ENCODE measurements around the gene HLCS. TPM values are rescaled to one million over a fixed set of nuclear protein-coding genes. Genes with fewer than 3 reads are reported as not detected.

Gene HLCS
- total RNA-seq, 6 experiments from 2014 or later: 12.6 to 19.1 (median 16.0) TPM

DNA sequence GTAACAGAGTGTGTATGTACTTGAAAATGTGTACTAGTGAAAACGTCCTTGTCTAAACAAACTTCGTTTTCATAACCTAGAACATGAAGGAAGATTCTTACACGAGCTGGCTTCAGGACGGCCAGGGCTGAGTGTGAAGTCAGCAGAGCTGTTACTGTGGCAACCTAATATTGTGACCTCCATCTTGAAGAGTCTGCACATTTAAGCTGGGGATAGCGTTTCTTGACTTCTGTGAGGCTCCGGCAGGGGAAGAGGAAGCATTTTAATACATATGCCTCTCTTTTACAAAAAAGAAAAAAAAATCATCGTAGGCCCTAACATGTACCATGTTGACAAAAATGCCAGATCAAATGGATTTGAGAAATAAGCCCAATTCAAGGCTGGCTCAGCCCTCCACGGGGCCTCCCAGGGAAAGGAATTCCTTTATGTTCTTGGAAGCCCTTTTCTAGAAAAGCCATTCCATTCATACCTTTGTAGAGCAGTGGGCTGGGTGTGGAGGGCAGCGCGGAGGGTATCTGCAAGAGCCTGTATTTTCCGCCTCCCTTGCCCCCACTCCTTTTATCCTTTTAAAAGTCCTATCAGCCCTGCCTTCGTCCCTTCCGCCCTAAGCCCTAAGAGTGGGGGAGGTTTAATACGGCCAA is 216.4 kb downstream of the HLCS start:
- WGBS (ENCODE audit: insufficient coverage, low coverage, low lambda C conversion rate, missing lambda C conversion rate): 90% methylated on average over 14 of the region's 14 CpGs
- H3K36me3 ChIP-seq: no peaks in the 10 kb centered on the region
- TF ChIP-seq, protein P1, sequence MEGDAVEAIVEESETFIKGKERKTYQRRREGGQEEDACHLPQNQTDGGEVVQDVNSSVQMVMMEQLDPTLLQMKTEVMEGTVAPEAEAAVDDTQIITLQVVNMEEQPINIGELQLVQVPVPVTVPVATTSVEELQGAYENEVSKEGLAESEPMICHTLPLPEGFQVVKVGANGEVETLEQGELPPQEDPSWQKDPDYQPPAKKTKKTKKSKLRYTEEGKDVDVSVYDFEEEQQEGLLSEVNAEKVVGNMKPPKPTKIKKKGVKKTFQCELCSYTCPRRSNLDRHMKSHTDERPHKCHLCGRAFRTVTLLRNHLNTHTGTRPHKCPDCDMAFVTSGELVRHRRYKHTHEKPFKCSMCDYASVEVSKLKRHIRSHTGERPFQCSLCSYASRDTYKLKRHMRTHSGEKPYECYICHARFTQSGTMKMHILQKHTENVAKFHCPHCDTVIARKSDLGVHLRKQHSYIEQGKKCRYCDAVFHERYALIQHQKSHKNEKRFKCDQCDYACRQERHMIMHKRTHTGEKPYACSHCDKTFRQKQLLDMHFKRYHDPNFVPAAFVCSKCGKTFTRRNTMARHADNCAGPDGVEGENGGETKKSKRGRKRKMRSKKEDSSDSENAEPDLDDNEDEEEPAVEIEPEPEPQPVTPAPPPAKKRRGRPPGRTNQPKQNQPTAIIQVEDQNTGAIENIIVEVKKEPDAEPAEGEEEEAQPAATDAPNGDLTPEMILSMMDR (IDR thresholded peaks at IDR 0.05): no peak
- TF ChIP-seq POLR2A (IDR thresholded peaks at IDR 0.05): no peak
- H3K27ac ChIP-seq: no peak overlapping the region
- intact Hi-C loops (cut with DNase I): no loop called here
- H3K27me3 ChIP-seq: no peaks in the 10 kb centered on the region
- peak in 2 of 4 donors; percentile 12 to 15 for ATAC-seq
- no peak for DNase-seq
- H3K4me1 ChIP-seq: peaks cover 0 to 6% (median 0%) of the 10 kb centered on the region in 4 donors
- no peak overlapping the region for H3K4me3 ChIP-seq
- H3K9me3 ChIP-seq: no peaks in the 10 kb centered on the region

DNA sequence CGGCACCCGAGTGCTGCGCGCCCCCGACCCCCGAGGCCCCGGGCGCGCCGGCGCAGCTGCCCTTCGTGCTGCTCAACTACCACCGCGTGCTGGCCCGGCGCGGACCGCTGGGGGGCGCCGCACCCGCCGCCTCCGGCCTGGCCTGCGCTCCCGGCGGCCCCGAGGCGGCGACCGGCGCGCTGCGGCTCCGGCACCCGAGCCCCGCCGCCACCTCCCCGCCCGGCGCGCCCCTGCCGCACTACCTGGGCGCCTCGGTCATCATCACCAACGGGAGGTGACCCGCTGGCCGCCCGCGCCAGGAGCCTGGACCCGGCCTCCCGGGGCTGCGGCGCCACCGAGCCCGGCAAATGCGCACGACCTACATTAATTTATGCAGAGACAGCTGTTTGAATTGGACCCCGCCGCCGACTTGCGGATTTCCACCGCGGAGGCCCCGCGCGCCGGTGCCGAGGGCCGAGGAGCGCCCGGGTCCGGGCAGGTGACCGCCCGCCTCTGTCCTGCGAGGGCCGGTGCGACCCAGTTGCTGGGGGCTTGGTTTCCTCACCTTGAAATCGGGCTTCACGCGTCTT is 218.6 kb downstream of the HLCS start:
- peaks cover 0 to 6% (median 0%) of the 10 kb centered on the region in 4 donors for H3K4me1 ChIP-seq
- peak; percentile 81 to 93 (median 84) for ATAC-seq
- no peaks in the 10 kb centered on the region for H3K9me3 ChIP-seq
- peak; percentile 63 to 70 (median 66) for DNase-seq
- intact Hi-C loops (cut with DNase I): no loop called here
- TF ChIP-seq, protein P1 (IDR thresholded peaks at IDR 0.05): peak in 2 of 4 donors; percentile 37 to 70
- TF ChIP-seq POLR2A (IDR thresholded peaks at IDR 0.05): no peak
- H3K27ac ChIP-seq: no peak overlapping the region
- no peaks in the 10 kb centered on the region for H3K36me3 ChIP-seq
- H3K4me3 ChIP-seq: peak overlapping the region; percentile 37 to 53 (median 43)
- H3K27me3 ChIP-seq: no peaks in the 10 kb centered on the region
- 7% methylated on average over 5 of the region's 80 CpGs for WGBS (ENCODE audit: insufficient coverage, low coverage, low lambda C conversion rate, missing lambda C conversion rate)

DNA sequence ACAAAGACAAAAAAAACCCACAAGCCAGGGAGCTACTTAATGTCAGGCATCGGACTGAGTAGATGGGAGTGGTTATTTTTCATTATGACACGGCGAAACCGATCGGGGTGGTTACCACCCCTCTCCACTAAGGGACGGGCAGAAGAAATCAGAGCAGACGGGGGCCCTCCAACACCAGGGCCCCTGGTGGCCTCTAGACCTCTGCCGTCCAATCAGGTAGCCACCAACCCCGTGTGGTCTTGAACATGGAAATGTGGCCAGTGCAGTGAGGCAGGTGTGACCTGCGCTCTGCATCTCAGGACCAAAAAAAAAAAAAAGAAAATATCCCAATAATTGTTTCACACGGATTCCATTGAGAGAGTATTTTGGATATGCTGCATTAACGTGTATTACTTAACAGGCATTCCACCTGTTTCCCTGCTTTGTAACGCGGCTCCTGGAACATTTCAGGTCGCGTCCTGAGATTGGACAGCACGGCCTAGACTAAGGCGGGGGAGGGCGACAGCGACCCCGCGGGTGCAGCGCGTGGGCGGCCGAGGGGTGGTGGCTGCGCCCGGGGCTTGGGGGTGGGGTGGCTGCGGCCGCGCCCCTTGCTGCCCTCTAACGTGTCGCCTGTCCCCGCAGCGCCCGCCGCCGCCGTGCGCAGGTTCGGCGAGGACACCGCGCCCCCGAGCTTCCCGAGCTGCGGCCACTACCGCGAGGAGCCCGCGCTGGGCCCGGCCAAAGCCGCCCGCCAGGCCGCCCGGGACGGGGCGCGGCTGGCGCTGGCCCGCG is 219.2 kb downstream of the HLCS start:
- ATAC-seq: peak; percentile 48 to 52 (median 50)
- Histone ChIP-seq H3K27me3 (no peaks in the 10 kb centered on the region), H3K27ac (no peak overlapping the region), H3K4me3 (peak overlapping the region; percentile 30 to 53 (median 40)), H3K36me3 (no peaks in the 10 kb centered on the region), H3K4me1 (peaks cover 0 to 6% (median 0%) of the 10 kb centered on the region in 4 donors), H3K9me3 (no peaks in the 10 kb centered on the region)
- peak in 1 of 3 donors; percentile 43 for DNase-seq
- intact Hi-C loops (cut with DNase I): no loop called here
- TF ChIP-seq POLR2A (IDR thresholded peaks at IDR 0.05): no peak
- TF ChIP-seq, protein P1 (IDR thresholded peaks at IDR 0.05): no peak
- 36% methylated on average over 16 of the region's 62 CpGs for WGBS (ENCODE audit: insufficient coverage, low coverage, low lambda C conversion rate, missing lambda C conversion rate)

DNA sequence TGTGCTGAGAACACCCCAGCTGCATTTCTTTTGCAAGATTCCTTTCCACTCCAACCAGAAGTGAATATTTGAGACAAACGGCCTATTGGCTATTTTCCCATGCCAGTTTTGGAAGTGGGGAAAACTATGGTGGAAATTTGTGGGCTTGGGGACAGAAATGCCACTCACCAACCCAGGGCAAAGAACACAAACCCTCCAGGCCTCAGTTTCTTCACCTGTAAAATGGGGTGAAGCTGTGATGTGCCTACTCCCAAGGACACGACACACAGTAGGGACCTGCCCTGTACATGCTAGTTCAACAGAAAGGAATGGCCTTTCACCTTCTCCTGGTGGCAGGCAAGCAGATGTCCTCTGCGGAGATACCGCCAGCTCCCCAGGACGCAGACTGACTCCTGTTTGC is 221.0 kb downstream of the HLCS start:
- Histone ChIP-seq H3K4me1 (peaks cover 0 to 6% (median 0%) of the 10 kb centered on the region in 4 donors), H3K27ac (no peak overlapping the region), H3K4me3 (no peak overlapping the region), H3K27me3 (no peaks in the 10 kb centered on the region), H3K9me3 (no peaks in the 10 kb centered on the region), H3K36me3 (no peaks in the 10 kb centered on the region)
- ATAC-seq (no peak), DNase-seq (no peak)
- TF ChIP-seq POLR2A (IDR thresholded peaks at IDR 0.05): no peak
- TF ChIP-seq, protein P1 (IDR thresholded peaks at IDR 0.05): no peak
- 40% methylated on average over 1 of the region's 5 CpGs for WGBS (ENCODE audit: insufficient coverage, low coverage, low lambda C conversion rate, missing lambda C conversion rate)
- intact Hi-C loops (cut with DNase I): no loop called here

All from right lobe of liver (tissue), 6 donors.